HCT116 (cell line): Measurements from ENCODE around the gene GFOD1.

Experiments
- SIN3A ChIP-seq: IDR thresholded peaks from 2 replicates; pipeline ENCODE4 v1.6.1; 2012; ENCODE audit warnings: low read depth
- TF ChIP-seq, protein P1 (sequence below), 3 experiments: fragments of 200-600 bp in 1 of 3; sonication (generic) in 1 of 3; IDR thresholded peaks in 2 of 3; conservative IDR thresholded peaks in 1 of 3; 2 replicates each; pipeline ENCODE4 v1.5.1; 2012 to 2017; ENCODE audit warnings: low read depth in 2 of 3, low read length in 2 of 3, antibody characterized with exemption in 1 of 3, borderline replicate concordance in 1 of 3, control low read depth in 1 of 3, mild to moderate bottlenecking in 1 of 3, mixed read lengths in 1 of 3, mixed run types in 1 of 3, moderate library complexity in 1 of 3; ENCODE audit not compliant: insufficient read depth in 1 of 3

DNA sequence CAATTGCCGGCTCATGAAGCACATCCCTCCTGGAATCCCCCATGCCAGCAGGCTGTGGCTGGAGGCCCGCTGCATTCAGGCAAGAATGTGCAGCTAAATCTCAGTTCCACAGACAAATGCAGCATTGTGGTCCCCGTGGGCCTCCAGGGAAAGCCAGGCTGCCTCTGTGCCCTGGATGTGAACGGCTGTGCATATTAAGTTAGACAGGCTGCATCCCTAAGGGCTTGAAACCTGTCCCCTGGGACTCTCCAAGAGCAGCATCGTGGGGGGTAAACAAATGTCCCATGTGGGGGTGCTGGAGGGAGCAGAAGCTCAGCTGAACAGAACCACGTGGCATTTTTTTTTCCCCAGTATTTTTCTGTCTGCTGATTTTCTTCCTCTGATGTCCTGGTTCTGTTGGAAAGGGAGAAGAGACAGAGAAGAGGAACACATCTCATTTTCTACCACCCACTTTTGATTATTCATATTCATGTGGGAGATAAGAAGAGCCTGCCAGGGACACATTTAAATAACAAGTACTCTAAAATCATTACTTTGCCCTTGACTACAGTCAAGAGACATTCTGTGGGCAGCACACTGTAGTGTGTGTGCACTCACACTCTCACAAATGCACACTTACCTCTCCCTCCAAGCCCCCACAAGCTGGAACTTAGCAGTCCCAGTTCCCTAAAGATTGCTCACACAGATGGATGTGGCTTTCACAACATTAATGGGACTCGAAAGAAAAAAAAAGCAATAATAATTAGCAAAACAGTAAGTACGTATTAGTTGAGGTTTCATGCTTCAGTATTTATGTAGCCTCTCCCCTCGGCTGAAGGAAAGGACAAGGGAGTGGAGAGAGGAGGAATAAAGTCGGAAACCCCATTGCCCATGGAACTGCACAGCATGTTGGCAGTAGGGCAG lies 16.9 kb downstream of the GFOD1 start:
- TF ChIP-seq, protein P1, sequence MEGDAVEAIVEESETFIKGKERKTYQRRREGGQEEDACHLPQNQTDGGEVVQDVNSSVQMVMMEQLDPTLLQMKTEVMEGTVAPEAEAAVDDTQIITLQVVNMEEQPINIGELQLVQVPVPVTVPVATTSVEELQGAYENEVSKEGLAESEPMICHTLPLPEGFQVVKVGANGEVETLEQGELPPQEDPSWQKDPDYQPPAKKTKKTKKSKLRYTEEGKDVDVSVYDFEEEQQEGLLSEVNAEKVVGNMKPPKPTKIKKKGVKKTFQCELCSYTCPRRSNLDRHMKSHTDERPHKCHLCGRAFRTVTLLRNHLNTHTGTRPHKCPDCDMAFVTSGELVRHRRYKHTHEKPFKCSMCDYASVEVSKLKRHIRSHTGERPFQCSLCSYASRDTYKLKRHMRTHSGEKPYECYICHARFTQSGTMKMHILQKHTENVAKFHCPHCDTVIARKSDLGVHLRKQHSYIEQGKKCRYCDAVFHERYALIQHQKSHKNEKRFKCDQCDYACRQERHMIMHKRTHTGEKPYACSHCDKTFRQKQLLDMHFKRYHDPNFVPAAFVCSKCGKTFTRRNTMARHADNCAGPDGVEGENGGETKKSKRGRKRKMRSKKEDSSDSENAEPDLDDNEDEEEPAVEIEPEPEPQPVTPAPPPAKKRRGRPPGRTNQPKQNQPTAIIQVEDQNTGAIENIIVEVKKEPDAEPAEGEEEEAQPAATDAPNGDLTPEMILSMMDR (IDR thresholded peaks at IDR 0.05 in 2 of 3, conservative IDR thresholded peaks at IDR 0.05 in 1 of 3; ENCODE audit: borderline replicate concordance in 1 of 3, insufficient read depth in 1 of 3, low read depth in 2 of 3, low read length in 2 of 3) = no peak
- TF ChIP-seq SIN3A = no peak
